NCI-H2081 (cell line): ENCODE results near the gene HPF1.
"Not testable (repeated sequence)": the region's sequence is repeated elsewhere in the genome, so short reads cannot be mapped to it uniquely, and the experiment has no call there.

Experiments
- DNase-seq, 2 experiments: peaks; one replicate each; lab custom pipeline; 2025; lab: John Stamatoyannopoulos, UW

Gene HPF1

DNA sequence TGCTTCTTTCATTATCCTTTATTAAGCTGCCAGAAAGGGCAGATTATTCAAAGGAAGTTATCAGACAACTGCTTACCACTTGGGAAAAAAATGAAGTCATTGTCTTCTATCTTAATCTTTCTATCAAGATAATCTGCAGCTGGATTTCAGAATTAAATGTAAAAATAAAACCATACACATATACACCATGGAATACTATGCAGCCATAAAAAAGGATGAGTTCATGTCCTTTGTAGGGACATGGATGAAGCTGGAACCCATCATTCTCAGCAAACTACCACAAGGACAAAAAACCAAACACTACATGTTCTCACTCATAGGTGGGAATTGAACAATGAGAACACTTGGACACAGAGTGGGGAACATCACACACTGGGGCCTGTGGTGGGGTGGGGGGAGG lies 19.1 kb downstream of the HPF1 start:
- not testable (repeated sequence) for DNase-seq

DNA sequence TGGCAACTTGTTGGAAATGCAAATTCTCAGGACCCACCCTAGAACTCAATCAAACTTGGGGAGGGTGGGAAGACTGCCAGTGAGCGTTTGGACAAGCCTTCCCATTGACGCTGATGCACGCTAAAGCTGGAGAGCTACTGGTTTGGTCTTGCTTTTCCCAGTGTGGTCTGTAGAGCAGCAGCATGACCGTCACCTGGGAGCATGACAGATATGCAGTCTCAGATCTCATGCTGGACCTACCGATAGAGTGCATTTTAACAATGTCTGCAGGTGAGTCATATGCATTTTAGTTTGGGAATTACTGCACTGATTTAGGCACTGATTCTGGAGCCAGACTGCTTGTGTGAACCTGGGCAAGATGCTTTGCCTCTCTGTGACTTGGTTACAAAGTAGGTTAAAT lies 27.2 kb downstream of the HPF1 start:
- DNase-seq = no peak

DNA sequence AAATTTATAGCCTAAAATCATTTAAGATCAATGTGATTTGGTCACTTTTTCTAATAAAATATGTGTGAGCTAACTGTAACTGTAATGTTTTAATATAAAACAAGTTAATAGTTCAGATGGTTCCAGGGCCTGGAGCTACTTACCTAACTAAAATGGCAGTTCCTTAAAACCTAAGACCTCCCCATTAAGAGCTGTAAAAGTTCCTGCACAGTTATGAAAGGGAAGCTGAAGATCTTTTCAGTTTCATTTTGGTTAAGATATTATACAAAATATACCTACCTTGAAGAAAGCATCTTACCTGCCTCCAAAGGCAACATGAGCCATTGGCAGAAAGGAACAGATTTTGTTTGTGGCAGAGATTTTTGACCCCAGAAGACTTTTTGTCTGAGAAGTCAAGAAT lies 30.1 kb downstream of the HPF1 start:
- no peak for DNase-seq

DNA sequence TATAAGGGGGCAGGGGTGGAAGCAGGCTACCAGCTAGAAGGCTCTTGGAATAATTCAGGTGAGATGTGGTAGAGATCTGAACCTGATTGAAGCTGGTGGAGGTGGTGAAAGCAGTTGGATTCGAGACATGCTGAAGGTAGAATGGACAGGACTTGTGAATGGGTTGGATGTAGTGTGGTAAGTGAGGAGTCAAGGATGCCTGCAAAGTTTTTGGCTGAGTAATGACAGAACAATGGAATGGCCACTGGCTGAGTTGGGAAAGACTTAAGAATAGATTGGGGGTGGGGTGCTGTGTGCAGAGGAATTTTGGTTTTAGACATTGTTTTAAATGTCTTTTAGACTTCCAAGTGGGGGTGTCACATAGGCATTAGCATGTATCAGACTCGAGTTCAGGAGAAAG lies 33.5 kb downstream of the HPF1 start:
- no peak for DNase-seq

DNA sequence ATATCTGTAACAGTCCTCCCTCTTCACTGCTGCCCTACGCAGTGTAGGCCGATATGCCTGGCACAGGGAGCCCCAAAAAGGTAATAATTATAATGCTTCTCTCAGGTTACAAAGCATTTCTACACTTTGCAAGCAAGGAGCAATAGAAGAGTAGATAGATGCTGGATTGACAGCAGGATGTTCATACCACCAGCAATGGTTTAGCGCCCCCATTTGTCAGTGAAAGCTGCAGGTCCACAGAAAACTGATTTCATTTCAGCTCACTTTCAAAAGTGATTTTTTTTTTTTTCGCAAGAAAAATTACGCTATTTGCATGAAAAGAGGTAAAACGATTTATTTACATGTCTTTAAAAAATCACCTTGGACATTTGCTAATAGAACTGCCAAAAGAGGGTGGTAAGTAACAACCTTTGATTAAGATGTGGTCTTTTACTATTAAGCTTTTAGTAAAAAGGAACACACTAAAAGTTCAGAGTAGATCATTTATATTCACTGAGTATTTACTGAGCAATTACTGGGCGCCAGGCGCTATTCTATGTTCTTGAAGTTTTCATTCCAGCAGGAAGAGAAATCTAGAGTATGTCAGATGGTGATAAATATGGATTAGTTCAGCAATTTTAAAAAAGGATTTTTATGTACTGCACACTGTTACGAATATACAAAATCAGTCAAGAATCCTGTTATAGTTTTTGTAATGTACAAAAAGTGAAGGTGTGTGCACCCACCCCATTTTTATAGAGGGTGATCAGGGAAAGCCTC lies 34.4 kb downstream of the HPF1 start:
- peak; percentile 0 to 2 for DNase-seq

DNA sequence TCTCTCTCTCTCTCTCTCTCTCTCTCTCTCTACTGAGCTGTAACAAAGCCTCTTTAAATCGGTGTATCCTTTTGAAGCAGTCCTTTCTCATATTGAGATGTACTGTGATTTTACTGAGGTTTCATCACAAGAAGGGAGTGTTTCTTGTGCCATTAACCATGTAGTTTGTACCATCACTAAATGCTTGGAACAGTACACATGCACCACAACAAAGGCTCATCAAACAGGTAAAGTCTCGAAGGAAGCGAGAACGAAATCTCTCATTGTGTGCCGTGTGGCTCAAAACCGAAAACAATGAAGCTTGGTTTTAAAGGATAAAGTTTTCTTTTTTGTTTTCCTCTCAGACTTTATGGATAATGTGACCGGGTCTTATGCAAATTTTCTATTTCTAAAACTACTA lies 37.2 kb downstream of the HPF1 start:
- DNase-seq = no peak

DNA sequence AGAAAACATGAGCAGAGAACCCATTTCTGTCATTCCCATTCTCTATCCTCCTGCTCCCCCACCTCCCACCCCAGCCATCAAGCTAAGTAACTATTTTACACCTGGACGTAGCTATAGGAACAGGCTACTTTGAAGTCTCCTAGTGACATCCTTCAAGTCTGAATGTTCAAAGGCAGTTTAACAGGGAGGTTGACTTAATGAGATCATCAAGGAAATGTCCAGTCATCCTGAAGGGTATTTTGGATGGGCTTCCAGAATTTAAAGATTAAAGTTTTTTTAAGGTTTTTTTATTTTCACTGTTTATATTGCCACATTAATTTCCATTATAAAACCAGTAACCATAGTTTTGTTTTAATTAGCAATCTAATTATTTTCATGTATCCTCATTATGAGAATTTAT lies 41.1 kb downstream of the HPF1 start:
- DNase-seq = no peak

DNA sequence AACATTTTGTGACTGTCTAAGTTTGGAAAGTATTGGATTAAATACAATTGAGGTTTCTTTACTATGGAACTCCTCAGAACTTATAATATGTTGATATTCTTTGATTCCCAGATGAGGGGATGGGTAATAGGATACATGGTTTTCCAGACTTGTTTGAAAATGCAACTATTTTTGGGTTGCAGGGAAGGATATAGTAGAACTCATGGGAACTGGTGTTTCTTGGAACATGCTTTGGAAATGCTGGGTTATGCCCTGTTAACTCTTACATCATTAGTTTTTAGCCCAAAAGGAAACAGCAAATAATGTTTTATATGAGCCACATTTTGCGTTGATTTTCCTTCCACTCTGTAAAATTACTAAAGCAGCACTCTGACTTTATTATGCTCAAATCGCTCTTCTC lies 41.9 kb downstream of the HPF1 start:
- DNase-seq = no peak

DNA sequence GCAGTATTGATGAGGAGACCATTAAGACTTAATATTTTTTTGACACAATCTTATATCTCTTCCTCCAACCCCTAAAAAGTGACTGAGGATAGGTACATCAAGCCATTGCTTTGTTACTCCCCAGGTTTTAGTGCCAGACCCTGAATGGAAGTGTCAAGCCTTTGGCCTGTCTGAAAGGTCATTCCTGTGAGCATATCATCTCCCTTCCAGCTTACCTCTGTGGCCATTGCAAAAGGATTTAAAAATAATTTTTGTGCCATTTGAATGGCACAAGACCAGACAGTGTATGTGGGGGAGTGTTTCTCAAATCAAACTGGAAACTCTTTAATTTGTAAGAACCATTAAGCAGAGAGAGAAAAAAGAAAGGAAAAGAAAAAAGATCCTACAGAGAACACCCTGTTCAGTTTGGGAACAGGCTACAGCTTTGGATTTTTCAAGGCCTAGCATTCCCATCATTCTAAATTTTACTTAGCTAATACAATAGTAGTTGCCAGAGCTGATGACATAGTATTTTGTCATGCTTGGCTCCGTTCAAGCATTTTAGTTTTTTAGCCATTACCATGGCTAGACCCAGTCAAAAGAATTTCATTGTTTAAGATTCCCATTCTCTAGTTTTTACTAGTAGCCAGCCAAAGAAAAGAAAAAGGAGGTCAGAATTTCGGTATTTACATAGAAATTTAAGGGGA lies 49.6 kb downstream of the HPF1 start:
- DNase-seq = no peak

DNA sequence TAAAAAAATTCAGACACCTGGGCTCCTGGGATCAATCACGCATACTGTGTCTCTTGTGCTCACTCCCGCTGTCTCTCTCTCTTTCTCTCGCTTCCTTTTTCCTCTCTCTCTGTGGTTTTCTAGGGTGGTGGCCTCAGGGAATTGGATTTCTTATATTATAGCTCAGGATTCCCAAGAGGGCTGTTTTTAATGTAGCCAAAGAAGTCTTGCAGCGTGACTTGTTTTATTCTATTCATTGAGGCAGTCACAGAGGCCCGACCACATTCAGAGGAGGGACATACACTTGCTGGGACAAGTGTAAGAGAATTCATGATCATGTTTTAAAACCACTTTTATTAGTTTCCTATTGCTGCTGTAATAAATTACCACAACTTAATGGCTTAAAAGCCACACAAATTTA lies 59.4 kb downstream of the HPF1 start:
- DNase-seq = no peak

DNA sequence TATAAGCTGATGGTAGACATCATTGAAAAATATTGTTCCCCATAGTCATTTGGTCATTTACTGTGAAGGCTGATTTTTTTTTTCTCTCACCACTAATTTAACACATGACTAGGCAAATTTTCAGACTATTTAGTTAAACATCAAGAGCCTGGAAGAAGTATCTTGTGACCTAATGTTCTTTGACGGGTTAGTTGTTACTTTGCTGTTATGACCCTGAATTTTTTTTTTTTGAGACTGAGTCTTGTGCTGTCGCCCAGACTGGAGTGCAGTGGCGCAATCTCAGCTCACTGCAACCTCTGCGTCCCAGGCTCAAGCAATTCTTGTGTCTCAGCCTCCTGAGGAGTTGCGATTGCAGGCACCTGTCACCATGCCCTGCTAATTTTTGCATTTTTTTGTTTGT lies 67.0 kb downstream of the HPF1 start:
- no peak for DNase-seq

DNA sequence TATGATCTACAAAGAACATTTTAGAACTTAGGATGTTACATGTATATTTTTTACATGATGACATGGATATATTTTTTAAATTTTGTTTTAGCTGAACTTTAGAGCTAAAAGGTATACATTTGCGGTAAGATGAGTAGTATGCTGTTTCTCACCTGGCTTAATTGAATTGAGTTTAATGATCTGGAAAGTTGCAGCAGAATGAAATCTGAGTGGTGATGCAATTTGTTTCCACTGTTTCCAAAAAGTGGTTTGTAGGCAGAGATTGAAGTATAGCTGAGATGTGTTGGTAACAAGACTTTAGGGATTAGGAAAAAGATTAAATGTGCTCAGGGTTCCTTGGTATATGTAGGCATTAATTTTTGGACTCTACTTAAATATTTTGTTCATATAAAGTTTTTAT lies 68.1 kb downstream of the HPF1 start:
- no peak for DNase-seq

DNA sequence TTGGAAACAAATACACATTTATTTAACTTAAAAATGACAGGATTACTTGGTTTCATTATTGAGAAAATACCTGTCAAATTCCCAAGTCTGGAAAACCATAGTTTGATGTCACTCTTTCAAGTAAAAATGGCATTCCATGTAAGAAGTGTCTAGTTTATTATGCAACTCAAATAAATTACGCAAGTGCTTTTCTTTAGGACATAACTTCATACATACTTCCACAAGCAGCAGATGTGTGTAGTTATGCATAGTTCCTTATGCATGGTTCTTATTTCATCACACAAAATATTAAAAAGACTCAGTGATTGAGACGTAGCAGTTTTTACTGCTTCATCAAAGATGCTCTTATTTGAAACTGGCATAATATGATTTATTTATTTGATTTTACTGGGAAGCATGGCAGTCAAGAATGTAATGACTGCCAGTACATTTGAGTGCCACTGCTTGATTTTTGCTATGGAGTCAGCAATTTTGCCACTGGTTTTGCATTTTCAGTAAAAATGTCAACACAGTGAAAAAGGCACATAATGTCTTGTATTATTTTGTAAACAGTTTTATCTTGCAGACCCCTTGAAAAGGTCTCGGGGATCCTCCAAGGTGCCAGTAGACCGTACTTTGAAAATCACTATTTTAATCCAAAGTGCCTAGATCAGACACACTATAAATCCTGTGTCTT lies 75.2 kb downstream of the HPF1 start:
- no peak for DNase-seq
